Neural progenitor cell (in vitro differentiated cells): ENCODE measurements around the gene C15orf39.

Experiments
- EZH2phosphoT487 ChIP-seq: fragments of 200-600 bp; sonication (generic); IDR thresholded peaks from 2 replicates; pipeline ENCODE4 v1.6.1; 2017; ENCODE audit warnings: antibody characterized with exemption
- TF ChIP-seq, protein P1 (sequence below): fragments of 200-600 bp; sonication (generic); IDR thresholded peaks from 2 replicates; pipeline ENCODE4 v1.5.1; 2017; ENCODE audit warnings: antibody characterized with exemption, mild to moderate bottlenecking

DNA sequence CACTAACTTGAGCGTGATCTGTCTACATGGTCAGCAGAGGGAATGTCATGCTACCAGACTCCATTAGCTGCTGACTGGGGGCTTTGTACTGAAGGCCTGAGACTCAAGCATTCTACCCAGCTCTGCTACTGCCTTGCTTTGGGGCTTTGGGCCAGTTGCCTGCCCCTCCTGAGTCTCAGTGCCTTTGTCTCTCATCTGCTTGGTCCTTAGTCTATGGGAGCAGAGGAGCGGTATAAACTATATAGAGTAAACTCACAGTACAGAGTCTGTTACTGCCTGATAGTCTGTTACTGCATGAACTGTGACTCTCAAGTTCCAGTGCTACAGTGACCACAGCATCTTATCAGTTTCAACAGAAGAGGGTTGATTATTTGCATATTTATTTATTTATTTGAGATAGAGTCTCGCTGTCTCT is 38.5 kb upstream of the C15orf39 start:
- TF ChIP-seq, protein P1, sequence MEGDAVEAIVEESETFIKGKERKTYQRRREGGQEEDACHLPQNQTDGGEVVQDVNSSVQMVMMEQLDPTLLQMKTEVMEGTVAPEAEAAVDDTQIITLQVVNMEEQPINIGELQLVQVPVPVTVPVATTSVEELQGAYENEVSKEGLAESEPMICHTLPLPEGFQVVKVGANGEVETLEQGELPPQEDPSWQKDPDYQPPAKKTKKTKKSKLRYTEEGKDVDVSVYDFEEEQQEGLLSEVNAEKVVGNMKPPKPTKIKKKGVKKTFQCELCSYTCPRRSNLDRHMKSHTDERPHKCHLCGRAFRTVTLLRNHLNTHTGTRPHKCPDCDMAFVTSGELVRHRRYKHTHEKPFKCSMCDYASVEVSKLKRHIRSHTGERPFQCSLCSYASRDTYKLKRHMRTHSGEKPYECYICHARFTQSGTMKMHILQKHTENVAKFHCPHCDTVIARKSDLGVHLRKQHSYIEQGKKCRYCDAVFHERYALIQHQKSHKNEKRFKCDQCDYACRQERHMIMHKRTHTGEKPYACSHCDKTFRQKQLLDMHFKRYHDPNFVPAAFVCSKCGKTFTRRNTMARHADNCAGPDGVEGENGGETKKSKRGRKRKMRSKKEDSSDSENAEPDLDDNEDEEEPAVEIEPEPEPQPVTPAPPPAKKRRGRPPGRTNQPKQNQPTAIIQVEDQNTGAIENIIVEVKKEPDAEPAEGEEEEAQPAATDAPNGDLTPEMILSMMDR: no peak
- TF ChIP-seq EZH2phosphoT487: no peak
